NCI-H2029 treated with DMSO at 0.1 percent for 48 hours (cell line): ENCODE results near the gene TACC3.

Source experiments
- DNase-seq: peaks from one replicate; lab custom pipeline; 2025; lab: John Stamatoyannopoulos, UW

The TACC3 gene

DNA sequence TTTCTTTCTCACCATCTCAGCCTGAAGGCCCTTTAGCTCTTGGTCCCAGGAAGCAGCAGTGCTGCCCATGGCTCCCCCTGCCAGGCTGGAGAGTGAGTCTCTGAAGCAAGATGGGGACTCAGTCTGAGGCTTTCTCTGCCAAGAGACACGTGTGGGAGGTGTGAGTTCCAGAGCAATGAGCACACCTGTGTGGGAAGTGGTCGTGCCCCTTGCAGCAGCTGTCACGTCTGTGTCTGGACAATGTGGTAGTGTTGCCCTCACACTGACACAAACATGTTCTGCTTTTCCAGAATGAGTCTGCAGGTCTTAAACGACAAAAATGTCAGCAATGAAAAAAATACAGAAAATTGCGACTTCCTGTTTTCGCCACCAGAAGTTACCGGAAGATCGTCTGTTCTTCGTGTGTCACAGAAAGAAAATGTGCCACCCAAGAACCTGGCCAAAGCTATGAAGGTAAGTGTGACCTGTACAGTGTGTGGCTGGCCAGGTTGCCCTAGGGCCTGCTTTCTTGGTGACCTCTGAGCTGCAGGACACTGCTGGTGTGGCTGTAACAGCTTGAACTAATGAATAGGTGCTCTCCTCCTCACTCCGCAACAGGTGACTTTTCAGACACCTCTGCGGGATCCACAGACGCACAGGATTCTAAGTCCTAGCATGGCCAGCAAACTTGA is 1.9 kb downstream of the TACC3 start:
- no peak for DNase-seq

DNA sequence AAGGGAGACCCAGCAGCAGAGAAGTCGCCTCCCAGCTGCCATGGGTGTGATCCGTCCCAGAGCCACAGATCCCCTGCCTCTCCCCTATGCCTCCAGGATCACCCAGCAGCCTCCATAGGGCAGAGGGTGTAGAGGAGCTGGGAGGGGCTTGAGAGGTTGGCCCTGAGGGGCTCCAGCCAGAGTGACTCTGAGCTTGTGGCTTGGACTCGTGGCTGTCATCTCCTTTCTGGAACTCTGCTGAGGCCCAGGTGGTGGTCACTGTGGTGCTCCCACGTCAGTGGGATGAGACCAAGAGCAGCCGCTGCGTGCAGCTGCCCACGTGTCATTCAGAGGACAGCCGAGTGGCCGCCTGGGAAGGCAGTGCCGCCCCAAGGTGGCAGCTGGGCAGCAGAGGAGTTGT is 4.2 kb downstream of the TACC3 start:
- DNase-seq: no peak

DNA sequence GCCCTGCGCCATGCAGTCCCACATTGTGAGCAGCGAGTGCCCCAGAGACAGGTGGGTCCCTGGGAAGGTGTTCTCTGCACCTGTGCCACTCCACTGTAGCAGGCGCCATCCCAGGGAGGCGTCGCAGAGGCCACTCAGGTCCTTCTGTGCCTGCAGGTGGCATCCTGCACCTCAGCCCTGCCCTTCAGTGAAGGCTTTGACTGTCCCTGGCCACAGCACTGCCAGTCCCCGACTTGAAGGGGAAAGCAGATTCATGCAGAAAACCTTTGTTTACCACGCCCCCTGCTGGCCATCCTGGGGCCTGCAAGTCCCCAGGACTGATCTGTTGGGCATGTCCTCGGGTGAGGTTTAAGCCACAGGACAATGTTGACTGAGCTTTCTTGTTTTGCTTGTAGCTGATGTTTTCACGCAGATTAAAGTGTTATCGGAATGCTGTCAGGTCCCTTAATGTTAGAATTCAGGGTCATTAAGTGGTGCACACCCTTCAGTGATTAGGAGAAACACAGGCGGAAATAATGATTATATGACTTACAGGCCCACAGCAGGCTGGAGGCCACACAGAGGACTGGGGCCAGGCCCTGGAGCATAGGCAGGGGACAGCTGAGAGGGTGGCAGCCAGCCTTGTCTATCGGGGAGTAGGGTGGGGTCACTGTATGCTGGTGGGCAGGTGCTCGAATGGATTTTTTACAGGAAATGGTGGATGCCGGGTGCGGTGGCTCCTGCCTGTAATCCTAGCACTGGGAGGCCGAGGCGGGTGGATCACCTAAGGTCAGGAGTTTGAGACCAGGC is 5.0 kb downstream of the TACC3 start:
- peak; percentile 56 for DNase-seq

GRCh38 chr4:1727117-1728031 is 6.1 kb downstream of the TACC3 start:
- DNase-seq: no peak

DNA sequence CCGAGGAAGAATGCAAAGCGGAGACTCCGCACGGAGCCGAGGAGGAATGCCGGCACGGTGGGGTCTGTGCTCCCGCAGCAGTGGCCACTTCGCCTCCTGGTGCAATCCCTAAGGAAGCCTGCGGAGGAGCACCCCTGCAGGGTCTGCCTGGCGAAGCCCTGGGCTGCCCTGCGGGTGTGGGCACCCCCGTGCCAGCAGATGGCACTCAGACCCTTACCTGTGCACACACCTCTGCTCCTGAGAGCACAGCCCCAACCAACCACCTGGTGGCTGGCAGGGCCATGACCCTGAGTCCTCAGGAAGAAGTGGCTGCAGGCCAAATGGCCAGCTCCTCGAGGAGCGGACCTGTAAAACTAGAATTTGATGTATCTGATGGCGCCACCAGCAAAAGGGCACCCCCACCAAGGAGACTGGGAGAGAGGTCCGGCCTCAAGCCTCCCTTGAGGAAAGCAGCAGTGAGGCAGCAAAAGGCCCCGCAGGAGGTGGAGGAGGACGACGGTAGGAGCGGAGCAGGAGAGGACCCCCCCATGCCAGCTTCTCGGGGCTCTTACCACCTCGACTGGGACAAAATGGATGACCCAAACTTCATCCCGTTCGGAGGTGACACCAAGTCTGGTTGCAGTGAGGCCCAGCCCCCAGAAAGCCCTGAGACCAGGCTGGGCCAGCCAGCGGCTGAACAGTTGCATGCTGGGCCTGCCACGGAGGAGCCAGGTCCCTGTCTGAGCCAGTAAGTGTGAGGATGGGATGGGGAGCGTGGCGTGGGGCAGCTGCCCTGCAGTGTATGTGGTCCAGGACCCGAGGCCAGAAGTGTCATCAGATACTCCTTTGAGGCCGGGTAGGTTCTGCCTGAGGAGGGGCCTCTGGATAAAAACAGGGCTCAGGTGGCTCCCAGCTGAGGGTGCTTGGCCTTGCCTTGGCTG is 7.0 kb downstream of the TACC3 start:
- DNase-seq: no peak

DNA sequence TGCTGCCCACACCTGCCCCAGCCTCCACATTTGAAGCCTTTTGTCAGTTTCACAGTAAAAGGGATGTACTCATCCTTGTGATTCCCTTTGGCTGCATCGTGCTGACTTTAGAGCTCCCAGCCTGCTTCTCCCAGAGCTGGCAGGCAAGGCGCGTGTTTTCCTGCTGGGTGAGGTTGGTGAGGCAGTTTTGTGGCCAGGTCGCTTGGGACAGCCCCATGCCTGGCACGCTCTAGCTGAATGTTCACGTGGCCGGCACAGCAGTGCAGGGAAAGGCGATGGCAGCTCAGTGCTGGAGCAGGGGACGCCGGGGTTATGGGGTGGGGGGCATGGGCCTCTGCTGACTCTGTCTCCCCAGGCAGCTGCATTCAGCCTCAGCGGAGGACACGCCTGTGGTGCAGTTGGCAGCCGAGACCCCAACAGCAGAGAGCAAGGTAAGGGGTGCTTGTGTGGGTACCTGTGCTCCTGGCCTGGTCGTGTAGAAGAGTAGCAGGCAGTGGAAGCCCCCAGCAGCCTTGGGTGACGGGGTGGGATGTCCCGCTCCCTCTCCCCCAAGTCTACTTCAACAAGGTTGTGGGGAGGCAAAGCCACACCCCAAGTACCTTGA is 9.3 kb downstream of the TACC3 start:
- DNase-seq: no peak

- no peak for DNase-seq
Observed at GRCh38 chr4:1731180-1731579, 9.9 kb downstream of the TACC3 start.

- no peak for DNase-seq
Observed at GRCh38 chr4:1732911-1733310, 11.6 kb downstream of the TACC3 start.

DNA sequence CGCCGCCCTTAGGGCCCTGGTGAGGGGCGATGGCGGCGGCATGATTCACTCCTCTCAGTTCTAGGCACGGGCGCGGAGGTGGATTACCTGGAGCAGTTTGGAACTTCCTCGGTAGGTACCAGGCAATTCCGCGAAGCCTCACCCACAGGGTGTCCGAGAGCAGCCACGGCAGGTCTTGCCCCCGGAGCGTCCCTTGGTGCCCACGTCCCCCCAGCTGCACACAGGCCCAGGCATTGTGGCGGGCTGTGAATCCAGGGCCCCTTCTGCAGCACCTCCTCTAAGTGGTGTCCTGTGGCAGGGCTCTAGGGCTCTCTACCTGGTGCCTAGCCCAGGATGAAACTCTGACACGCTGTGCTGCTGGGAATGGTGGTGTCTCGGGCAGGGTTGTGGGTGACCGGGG is 13.9 kb downstream of the TACC3 start:
- no peak for DNase-seq

- DNase-seq: no peak
Observed at GRCh38 chr4:1736812-1737211, 15.5 kb downstream of the TACC3 start.

GRCh38 chr4:1737666-1738065 is 16.3 kb downstream of the TACC3 start:
- DNase-seq: no peak

DNA sequence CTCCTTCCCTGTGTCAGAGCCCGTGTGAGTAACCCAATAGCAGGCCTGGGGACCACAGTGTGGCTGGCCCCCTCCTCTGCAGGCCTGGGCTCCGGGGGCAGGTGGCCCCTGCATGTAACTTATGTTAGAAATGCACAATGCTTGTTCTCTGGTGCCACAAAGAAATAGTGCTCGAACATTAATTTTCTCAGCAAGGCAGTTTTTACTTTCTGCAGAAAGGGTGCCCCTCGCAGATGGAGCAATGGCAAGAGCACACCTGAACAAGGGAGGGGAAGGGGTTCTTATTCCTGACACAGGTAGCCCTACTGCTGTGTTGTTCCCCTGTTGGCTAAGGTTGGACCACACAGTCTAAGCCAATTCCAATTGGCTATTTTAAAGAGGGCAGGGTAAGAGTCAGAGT is 17.1 kb downstream of the TACC3 start:
- no peak for DNase-seq

DNA sequence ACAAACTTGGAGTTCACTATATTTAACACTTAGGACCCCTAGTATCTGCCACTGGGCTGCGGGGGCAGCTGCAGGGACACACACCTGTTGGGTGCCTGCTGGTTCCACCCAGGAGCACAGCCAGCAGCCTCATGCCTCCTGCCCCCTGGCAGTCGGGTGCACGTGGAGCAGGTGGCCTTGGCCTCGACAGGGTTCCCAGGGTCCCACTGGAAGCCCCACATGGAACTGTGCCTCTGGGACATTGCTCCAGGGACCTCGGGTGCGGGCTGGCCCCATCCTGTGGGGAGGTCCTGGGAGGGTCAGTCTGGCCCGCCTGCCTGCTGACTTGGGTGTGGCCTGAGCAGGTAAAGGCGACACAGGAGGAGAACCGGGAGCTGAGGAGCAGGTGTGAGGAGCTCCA is 18.0 kb downstream of the TACC3 start:
- no peak for DNase-seq

DNA sequence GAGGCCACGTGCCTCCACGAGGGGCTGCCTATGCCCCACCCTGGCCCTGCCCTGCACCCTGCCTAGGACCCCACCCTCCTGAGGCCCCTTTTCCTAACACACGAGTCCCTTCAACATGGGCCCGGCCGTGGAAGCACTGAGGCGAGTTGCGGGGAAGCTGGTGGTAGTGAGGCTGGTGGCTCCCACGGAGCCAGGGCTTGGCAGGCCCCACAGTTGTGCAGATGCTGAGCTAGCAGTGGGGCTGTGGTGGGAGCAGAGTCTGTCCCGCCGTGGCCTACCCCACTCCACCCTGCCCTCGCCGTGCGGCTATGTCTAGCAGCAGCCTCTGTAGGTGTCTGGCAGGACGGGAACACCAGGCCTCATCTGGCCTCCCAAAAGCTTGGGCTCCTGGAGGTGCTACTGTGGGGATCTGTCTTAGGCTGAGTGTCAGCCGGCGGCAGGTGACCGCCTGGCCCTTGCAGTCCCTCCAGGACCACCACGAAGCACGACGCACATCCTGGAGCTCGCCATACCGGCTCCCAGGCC is 18.8 kb downstream of the TACC3 start:
- DNase-seq: no peak

DNA sequence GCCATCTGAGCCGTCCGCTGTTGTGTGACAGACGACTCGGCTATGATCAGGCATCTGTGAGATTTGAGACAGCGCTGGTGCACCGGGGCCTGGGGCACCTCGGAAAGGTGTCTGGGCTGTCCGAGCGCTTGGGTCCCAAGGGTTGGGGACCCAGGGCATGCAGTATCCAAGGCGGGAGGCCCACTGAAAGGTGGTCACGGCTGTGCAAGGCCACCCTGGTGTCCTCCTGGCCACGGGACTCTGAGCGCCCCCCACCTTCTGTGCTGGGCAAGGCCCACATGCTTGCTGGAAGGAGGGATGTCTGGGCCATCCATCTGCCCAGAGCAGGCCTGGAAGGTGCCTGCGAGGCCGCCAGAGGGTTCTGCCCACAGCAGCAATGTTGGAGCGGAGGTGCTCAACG is 19.9 kb downstream of the TACC3 start:
- DNase-seq: no peak

GRCh38 chr4:1743551-1743950 is 22.2 kb downstream of the TACC3 start:
- no peak for DNase-seq

- no peak for DNase-seq
Observed at GRCh38 chr4:1743975-1744374, 22.7 kb downstream of the TACC3 start.

DNA sequence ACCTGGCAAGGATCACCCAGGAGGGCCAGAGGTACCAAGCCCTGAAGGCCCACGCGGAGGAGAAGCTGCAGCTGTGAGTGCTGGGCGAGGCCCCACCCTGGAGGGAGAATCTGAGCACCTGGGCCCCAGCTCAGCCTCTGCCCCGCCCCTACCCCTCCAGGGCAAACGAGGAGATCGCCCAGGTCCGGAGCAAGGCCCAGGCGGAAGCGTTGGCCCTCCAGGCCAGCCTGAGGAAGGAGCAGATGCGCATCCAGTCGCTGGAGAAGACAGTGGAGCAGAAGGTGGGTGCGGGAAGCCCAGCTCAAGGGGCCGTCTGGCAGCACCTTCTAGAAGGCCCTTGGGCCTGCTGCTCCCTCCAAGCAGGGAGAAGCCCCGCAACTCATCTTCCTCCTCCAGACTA is 23.2 kb downstream of the TACC3 start:
- DNase-seq: no peak

DNA sequence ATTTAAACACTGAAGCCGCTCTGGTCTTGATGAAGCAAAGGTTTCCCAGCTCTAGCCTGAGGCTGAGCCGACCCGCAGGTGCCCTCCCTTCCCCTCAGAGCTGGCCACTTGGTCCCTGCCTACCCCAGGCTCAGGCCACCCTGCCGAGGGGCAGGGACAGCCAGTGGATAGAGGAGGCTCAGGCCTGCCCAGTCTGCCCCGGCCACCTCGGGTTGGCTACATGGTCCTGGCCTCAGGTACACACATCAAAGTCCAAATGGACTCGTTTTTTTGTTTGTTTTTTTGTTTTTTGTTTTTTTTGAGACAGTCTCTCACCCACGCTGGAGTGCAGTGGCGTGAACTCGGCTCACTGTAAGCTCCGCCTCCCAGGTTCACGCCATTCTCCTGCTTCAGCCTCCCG is 23.8 kb downstream of the TACC3 start:
- no peak for DNase-seq

DNA sequence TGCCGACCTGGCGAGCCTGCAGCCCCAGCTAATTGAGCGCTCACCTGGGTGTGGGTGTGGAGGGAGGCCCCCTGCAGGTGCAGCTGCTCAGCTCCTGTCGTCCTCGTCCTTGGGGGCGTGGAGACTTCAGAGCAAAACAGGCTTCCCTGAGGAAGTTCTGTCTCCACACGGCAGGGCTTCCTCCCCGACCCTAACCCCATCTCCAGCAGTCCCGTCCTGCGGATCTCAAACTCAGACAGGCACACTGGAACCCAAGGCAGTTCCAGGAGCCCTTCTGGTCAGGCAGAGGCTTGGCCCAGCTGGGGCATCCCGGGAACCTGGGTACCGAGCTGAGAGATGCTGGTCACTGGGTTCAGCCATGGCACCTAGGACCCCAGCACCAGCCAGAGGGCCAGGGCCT is 24.4 kb downstream of the TACC3 start:
- no peak for DNase-seq

- DNase-seq: no peak
Observed at GRCh38 chr4:1746265-1746691, 25.0 kb downstream of the TACC3 start.
